HCT116 (cell line): ENCODE data around the gene ZNF555. TPM values are rescaled to one million over a fixed set of nuclear protein-coding genes. Genes with fewer than 3 reads are reported as not detected.
A peak's percentile ranks its signal among the peaks of the same experiment; 100 is the strongest.

Source experiments
- ATAC-seq: fragments of 200-7000 bp; cut with Tn5 transposase; 2 replicates; pipeline ENCODE4 v1.9.1; 2020; ENCODE audit warnings: mild to moderate bottlenecking, moderate library complexity
- BruUV-seq: library from RNA; stranded (reverse); fragments of 400-500 nt; replicated peaks from 2 replicates; lab custom pipeline; 2021; lab: Mats Ljungman, UMichigan
- CTCF ChIA-PET: fragments of 300-600 bp; sonication (Branson Sonifier 250); formaldehyde crosslinking; loops from one replicate; lab custom pipeline; 2021; ENCODE audit warnings: antibody characterized with exemption; lab: Charles Lee
- POLR2A ChIA-PET: fragments of 300-600, 350-600 bp; sonication (Branson Sonifier 250); formaldehyde crosslinking; loops from one replicate; lab custom pipeline; 2021; ENCODE audit warnings: antibody characterized with exemption; lab: Charles Lee
- RAD21 ChIA-PET, 2 experiments: fragments of 300-600 bp; sonication (Branson Sonifier 250); formaldehyde crosslinking; loops; one replicate each; lab custom pipeline; 2023; ENCODE audit warnings: low total read pairs in 2 of 2; ENCODE audit not compliant: uncharacterized antibody in 2 of 2, unreplicated experiment in 2 of 2, low non-redundant PET in 1 of 2; lab: Charles Lee
- DNase-seq: peaks from one replicate; pipeline ENCODE4 v3.0.0-alpha.2; 2010; ENCODE audit warnings: low read depth, low spot score
- H2AFZ ChIP-seq: fragments of 200-600 bp; shearing (Covaris generic), sonication (generic); 2 replicates; pipeline ENCODE4 v1.6.1; 2017; ENCODE audit warnings: low read depth, mixed run types, mixed read lengths, antibody characterized with exemption, low read length; ENCODE audit not compliant: poor library complexity, severe bottlenecking
- H3K27ac ChIP-seq: 2 replicates; pipeline ENCODE4 v1.5.1; 2012; ENCODE audit warnings: low read depth, low read length
- H3K27me3 ChIP-seq: fragments of 200-600 bp; sonication (generic); 2 replicates; pipeline ENCODE4 v1.6.1; 2016; ENCODE audit warnings: mixed run types, low read length, mixed read lengths; ENCODE audit not compliant: insufficient read depth
- H3K36me3 ChIP-seq, 2 experiments: fragments of 200-500 bp in 1 of 2; fragments of 200-600 bp in 1 of 2; sonication (Bioruptor generic) in 1 of 2; sonication (generic) in 1 of 2; 2 replicates each; pipeline versions ENCODE4 v1.5.1 to v1.6.1; 2014 to 2016; ENCODE audit warnings: low read length in 2 of 2, inconsistent platforms in 1 of 2, mixed read lengths in 1 of 2, mixed run types in 1 of 2; ENCODE audit not compliant: insufficient read depth in 2 of 2, control insufficient read depth in 1 of 2
- H3K4me1 ChIP-seq, 2 experiments: fragments of 200-600 bp in 1 of 2; sonication (generic) in 1 of 2; 2 replicates each; pipeline versions ENCODE4 v1.5.1 to v1.6.1; 2012 to 2017; ENCODE audit warnings: low read length in 2 of 2, inconsistent platforms in 1 of 2, mild to moderate bottlenecking in 1 of 2, mixed read lengths in 1 of 2, mixed run types in 1 of 2, moderate library complexity in 1 of 2; ENCODE audit not compliant: insufficient read depth in 2 of 2, control insufficient read depth in 1 of 2
- H3K4me2 ChIP-seq: fragments of 200-600 bp; sonication (generic); 2 replicates; pipeline ENCODE4 v1.6.1; 2017; ENCODE audit warnings: mixed run types, low read length, mixed read lengths
- H3K4me3 ChIP-seq, 2 experiments: fragments of 200-600 bp in 1 of 2; sonication (generic) in 1 of 2; replicated peaks in 1 of 2; 2 replicates each; pipeline ENCODE4 v1.5.1; 2011 to 2016; ENCODE audit warnings: low read length in 2 of 2, control low read depth in 1 of 2, low read depth in 1 of 2, mild to moderate bottlenecking in 1 of 2, mixed read lengths in 1 of 2, mixed run types in 1 of 2
- H3K79me2 ChIP-seq: fragments of 200-600 bp; sonication (generic); 2 replicates; pipeline ENCODE4 v1.6.1; 2017; ENCODE audit warnings: mild to moderate bottlenecking, mixed run types, low read length, moderate library complexity, mixed read lengths; ENCODE audit not compliant: insufficient read depth
- H3K9ac ChIP-seq: fragments of 200-600 bp; sonication (generic); 2 replicates; pipeline ENCODE4 v1.6.1; 2016; ENCODE audit warnings: low read length, mixed read lengths
- H3K9me2 ChIP-seq: fragments of 200-600 bp; sonication (generic), shearing (Covaris generic); 2 replicates; pipeline ENCODE4 v1.6.1; 2017; ENCODE audit warnings: mixed run types, mild to moderate bottlenecking, moderate library complexity; ENCODE audit not compliant: insufficient read depth
- H3K9me3 ChIP-seq, 2 experiments: fragments of 200-500 bp in 1 of 2; fragments of 200-600 bp in 1 of 2; sonication (Bioruptor generic) in 1 of 2; sonication (generic) in 1 of 2; 2 replicates each; pipeline ENCODE4 v1.6.1; 2014 to 2017; ENCODE audit warnings: low read length in 2 of 2, mixed read lengths in 2 of 2, inconsistent platforms in 1 of 2, low read depth in 1 of 2, mild to moderate bottlenecking in 1 of 2, mixed run types in 1 of 2, moderate library complexity in 1 of 2; ENCODE audit not compliant: control insufficient read depth in 1 of 2, insufficient read depth in 1 of 2
- H4K20me1 ChIP-seq: fragments of 200-600 bp; sonication (generic), shearing (Covaris generic); 2 replicates; pipeline ENCODE4 v1.6.1; 2017; ENCODE audit warnings: mixed run types, mild to moderate bottlenecking, moderate library complexity; ENCODE audit not compliant: insufficient read depth
- CEBPB ChIP-seq: IDR thresholded peaks from 2 replicates; pipeline ENCODE4 v1.6.1; 2012; ENCODE audit warnings: low read depth
- JUND ChIP-seq: IDR thresholded peaks from 2 replicates; pipeline ENCODE4 v1.6.1; 2012
- SP1 ChIP-seq: IDR thresholded peaks from 2 replicates; pipeline ENCODE4 v1.6.1; 2012; ENCODE audit warnings: low read depth
- YY1 ChIP-seq: IDR thresholded peaks from 2 replicates; pipeline ENCODE4 v1.6.1; 2011; ENCODE audit warnings: low read length, low read depth, moderate library complexity, mild to moderate bottlenecking; ENCODE audit not compliant: insufficient replicate concordance; ENCODE audit errors: extremely low read depth
- intact Hi-C: fragments of 100-400 bp; cut with micrococcal nuclease; formaldehyde crosslinking; loops from 2 replicates; pipeline ENCODE4 v1.10.0; 2022
- total RNA-seq: library from RNA; stranded (reverse); gene quantifications from one replicate; pipeline ENCODE4 v1.2.1, GENCODE V29; 2021; ENCODE audit not compliant: unreplicated experiment

Gene ZNF555
- total RNA-seq, 1 experiment from 2014 or later: 4.5 TPM

- H4K20me1 ChIP-seq: no peaks in the 10 kb centered on the region
- H3K9ac ChIP-seq: no peak overlapping the region
- DNase-seq (no peak), ATAC-seq (0 out of 2 replicates have a peak, but pooled peaks have one; percentile 34)
- no peak overlapping the region for H3K27ac ChIP-seq
- no peaks in the 10 kb centered on the region for H3K4me1 ChIP-seq
- BruUV-seq: no TSS peak
- TF ChIP-seq CEBPB: no peak
- H3K9me2 ChIP-seq: no peaks in the 10 kb centered on the region
- RAD21 ChIA-PET: no interaction called here
- POLR2A ChIA-PET: no interaction called here
- H3K9me3 ChIP-seq: peaks cover 0 to 4% of the 10 kb centered on the region in 2 experiments; a peak in 1 of 4 replicates
- H2AFZ ChIP-seq: no peak overlapping the region
- H3K36me3 ChIP-seq: no peaks in the 10 kb centered on the region
- no peak overlapping the region for H3K4me3 ChIP-seq
- no peaks in the 10 kb centered on the region for H3K27me3 ChIP-seq
- no peaks in the 10 kb centered on the region for H3K79me2 ChIP-seq
- intact Hi-C loops: no loop called here
- no peak overlapping the region for H3K4me2 ChIP-seq
- CTCF ChIA-PET: interaction anchor here (1.6 kb wide), 1 partner anchor 17 kb away, joined by 3 read pairs; the partner anchor contains the start of gene ZNF57
Observed at GRCh38 chr19:2883686-2884439, 42.6 kb downstream of the ZNF555 start.

- intact Hi-C loops: no loop called here
- TF ChIP-seq YY1 (no peak), SP1 (no peak), JUND (no peak)
- H3K36me3 ChIP-seq: no peaks in the 10 kb centered on the region
- H4K20me1 ChIP-seq: no peaks in the 10 kb centered on the region
- POLR2A ChIA-PET: no interaction called here
- RAD21 ChIA-PET: no interaction called here
- no peak overlapping the region for H2AFZ ChIP-seq
- DNase-seq (no peak), ATAC-seq (no peak)
- H3K9me2 ChIP-seq: no peaks in the 10 kb centered on the region
- no peaks in the 10 kb centered on the region for H3K79me2 ChIP-seq
- no peak overlapping the region for H3K4me2 ChIP-seq
- CTCF ChIA-PET: no interaction called here
- H3K27me3 ChIP-seq: no peaks in the 10 kb centered on the region
- H3K9ac ChIP-seq: no peak overlapping the region
- no peaks in the 10 kb centered on the region for H3K4me1 ChIP-seq
- no peaks in the 10 kb centered on the region; a peak in 1 of 4 replicates for H3K9me3 ChIP-seq
- no TSS peak for BruUV-seq
- no peak overlapping the region for H3K27ac ChIP-seq
- no peak overlapping the region for H3K4me3 ChIP-seq
Observed at GRCh38 chr19:2885736-2886135, 44.5 kb downstream of the ZNF555 start.
